HG02623 (cell line): ENCODE measurements around the gene SSR2.
"Not testable (repeated sequence)": the region's sequence is repeated elsewhere in the genome, so short reads cannot be mapped to it uniquely, and the experiment has no call there.

Experiments used
- ATAC-seq: cut with Tn5 transposase; IDR thresholded peaks from one replicate; pipeline ENCODE4 v1.9.1; 2021; ENCODE audit warnings: moderate library complexity; ENCODE audit not compliant: unreplicated experiment

Gene SSR2

GRCh38 chr1:155999964-156000363, 20.8 kb downstream of the SSR2 start:
- ATAC-seq = no peak

GRCh38 chr1:155996166-155996565, 24.6 kb downstream of the SSR2 start:
- ATAC-seq = no peak

- ATAC-seq = no peak
Observed at GRCh38 chr1:155993595-155993994, 27.2 kb downstream of the SSR2 start.

- no peak for ATAC-seq
Observed at GRCh38 chr1:155990005-155990739, 30.6 kb downstream of the SSR2 start.

GRCh38 chr1:155989242-155990004, 31.3 kb downstream of the SSR2 start:
- ATAC-seq = no peak

- ATAC-seq = not testable (repeated sequence)
Observed at GRCh38 chr1:155984903-155985645, 35.7 kb downstream of the SSR2 start.

GRCh38 chr1:155984341-155984740, 36.4 kb downstream of the SSR2 start:
- ATAC-seq = no peak

- no peak for ATAC-seq
Observed at GRCh38 chr1:155983191-155984024, 37.3 kb downstream of the SSR2 start.

GRCh38 chr1:155982106-155982505, 38.6 kb downstream of the SSR2 start:
- ATAC-seq = no peak

GRCh38 chr1:155981266-155982088, 39.3 kb downstream of the SSR2 start:
- no peak for ATAC-seq

- ATAC-seq = no peak
Observed at GRCh38 chr1:155979597-155980343, 41.0 kb downstream of the SSR2 start.

- ATAC-seq = no peak
Observed at GRCh38 chr1:155978973-155979429, 41.8 kb downstream of the SSR2 start.

- no peak for ATAC-seq
Observed at GRCh38 chr1:155978325-155978972, 42.3 kb downstream of the SSR2 start, which contains the start of gene ARHGEF2. Gene ARHGEF2, minus strand, starts transcription at chr1:155978547. Its CDS starts 120 bp downstream, at chr1:155978427.

GRCh38 chr1:155977690-155978324, 42.9 kb downstream of the SSR2 start:
- ATAC-seq = no peak

GRCh38 chr1:155976913-155977689, 43.6 kb downstream of the SSR2 start:
- ATAC-seq = no peak

GRCh38 chr1:155976062-155976912, 44.5 kb downstream of the SSR2 start:
- no peak for ATAC-seq
